HepG2 (cell line): ENCODE data around the gene TNMD. TPM values are rescaled to one million over a fixed set of nuclear protein-coding genes. Genes with fewer than 3 reads are reported as not detected.

Experiments used
- ATAC-seq: fragments of 200-7000 bp; cut with Tn5 transposase; 3 replicates; pipeline ENCODE4 v1.9.1; 2020; ENCODE audit warnings: mild to moderate bottlenecking, moderate library complexity
- BruUV-seq: library from RNA; stranded (reverse); fragments of 400-500 nt; replicated peaks from 2 replicates; lab custom pipeline; 2021; lab: Mats Ljungman, UMichigan
- CTCF ChIA-PET: fragments of 300-600 bp; formaldehyde crosslinking; extraction: SDS; loops from one replicate; lab custom pipeline; 2021; ENCODE audit warnings: low total read pairs, inconsistent platforms, low intra/inter-chr PET ratio; lab: Yijun Ruan, JAX
- POLR2A ChIA-PET: fragments of 350-600 bp; sonication (Branson Sonifier 250); formaldehyde crosslinking; loops from one replicate; lab custom pipeline; 2020; ENCODE audit warnings: antibody characterized with exemption, inconsistent platforms; lab: Yijun Ruan, JAX
- DNase-seq: peaks from one replicate; pipeline ENCODE4 v3.0.0-alpha.2; 2015; ENCODE audit warnings: low spot score
- FAIRE-seq: peaks from 3 replicates; lab custom pipeline; 2011; peaks lifted over from hg19 to GRCh38; lab: Jason Lieb, UNC
- H2AFZ ChIP-seq: one replicate; pipeline ENCODE4 v1.6.1; 2011; ENCODE audit warnings: low read length, inconsistent platforms
- H3K27ac ChIP-seq: fragments of 300-600 bp; 3 replicates; pipeline ENCODE4 v1.8.0; 2011; ENCODE audit warnings: mixed run types, mild to moderate bottlenecking, mixed read lengths, low read length, inconsistent platforms; ENCODE audit not compliant: insufficient read depth; ENCODE audit errors: extremely low read length
- H3K27me3 ChIP-seq, 2 experiments: fragments of 200-600 bp in 1 of 2; 2 replicates in 1 of 2; 3 replicates in 1 of 2; pipeline versions ENCODE4 v1.6.0 to v1.8.0; 2011; ENCODE audit warnings: low read length in 2 of 2, mild to moderate bottlenecking in 2 of 2, moderate library complexity in 2 of 2, inconsistent platforms in 1 of 2; ENCODE audit not compliant: insufficient read depth in 2 of 2, control insufficient read depth in 1 of 2
- H3K36me3 ChIP-seq, 2 experiments: fragments of 200-600 bp in 1 of 2; replicated peaks in 1 of 2; 2 replicates in 1 of 2; 3 replicates in 1 of 2; pipeline versions ENCODE4 v1.5.1 to v1.8.0; 2011; ENCODE audit warnings: low read length in 2 of 2, inconsistent platforms in 1 of 2; ENCODE audit not compliant: insufficient read depth in 2 of 2, control insufficient read depth in 1 of 2
- H3K4me1 ChIP-seq: 2 replicates; pipeline ENCODE4 v1.5.1; 2012; ENCODE audit warnings: low read length, inconsistent platforms; ENCODE audit not compliant: insufficient read depth
- H3K4me2 ChIP-seq: 2 replicates; pipeline ENCODE4 v1.6.0; 2011; ENCODE audit warnings: low read depth, low read length, inconsistent platforms
- H3K4me3 ChIP-seq, 3 experiments: fragments of 200-600 bp in 1 of 3; sonication (generic), shearing (Covaris generic) in 1 of 3; replicated peaks in 1 of 3; 2 replicates each; pipeline ENCODE4 v1.5.1; 2011 to 2016; ENCODE audit warnings: low read length in 3 of 3, inconsistent platforms in 2 of 3, low read depth in 2 of 3, mild to moderate bottlenecking in 2 of 3, control low read depth in 1 of 3, mixed read lengths in 1 of 3; ENCODE audit not compliant: insufficient read depth in 1 of 3
- H3K79me2 ChIP-seq: one replicate; pipeline ENCODE4 v1.6.1; 2011; ENCODE audit warnings: low read length, inconsistent platforms; ENCODE audit not compliant: insufficient read depth
- H3K9ac ChIP-seq: 2 replicates; pipeline ENCODE4 v1.6.0; 2011; ENCODE audit warnings: mild to moderate bottlenecking, low read depth, low read length, inconsistent platforms; ENCODE audit not compliant: insufficient read depth
- H3K9me3 ChIP-seq: 2 replicates; pipeline ENCODE4 v1.5.1; 2012; ENCODE audit warnings: mild to moderate bottlenecking, low read length
- H4K20me1 ChIP-seq: 2 replicates; pipeline ENCODE4 v1.6.0; 2011; ENCODE audit warnings: inconsistent platforms, mild to moderate bottlenecking, low read length, moderate library complexity; ENCODE audit not compliant: insufficient read depth
- CBFB ChIP-seq: sonication (generic); formaldehyde crosslinking; IDR thresholded peaks from 2 replicates; pipeline ENCODE4 v1.4.0; 2020; ENCODE audit warnings: missing genetic modification reagents
- GATA4 ChIP-seq: sonication (generic); IDR thresholded peaks from 2 replicates; pipeline ENCODE4 v1.6.1; 2016; ENCODE audit warnings: antibody characterized with exemption, low read depth, borderline replicate concordance
- HCFC1 ChIP-seq: fragments of 150-350 bp; IDR thresholded peaks from 2 replicates; pipeline ENCODE4 v1.6.1; 2014; ENCODE audit warnings: low read depth, low read length
- KAT8 ChIP-seq: IDR thresholded peaks from 2 replicates; pipeline ENCODE4 v1.6.1; 2016; ENCODE audit warnings: missing genetic modification reagents, missing compliant biosample characterization
- SMAD3 ChIP-seq: sonication (generic); formaldehyde crosslinking; IDR thresholded peaks from 2 replicates; pipeline ENCODE4 v1.4.0; 2020; ENCODE audit warnings: missing genetic modification reagents
- TOE1 ChIP-seq: sonication (generic); formaldehyde crosslinking; IDR thresholded peaks from 2 replicates; pipeline ENCODE4 v1.4.0; 2020; ENCODE audit warnings: mild to moderate bottlenecking, missing genetic modification reagents
- ZBTB38 ChIP-seq: sonication (generic); formaldehyde crosslinking; IDR thresholded peaks from 2 replicates; pipeline ENCODE4 v1.5.1; 2020; ENCODE audit warnings: mild to moderate bottlenecking, missing genetic modification reagents
- ZBTB49 ChIP-seq: sonication (generic); formaldehyde crosslinking; IDR thresholded peaks from 2 replicates; pipeline ENCODE4 v1.4.0; 2020; ENCODE audit warnings: missing genetic modification reagents, borderline replicate concordance
- ZC3H4 ChIP-seq: sonication (generic); formaldehyde crosslinking; IDR thresholded peaks from 2 replicates; pipeline ENCODE4 v1.4.0; 2020; ENCODE audit warnings: missing genetic modification reagents, borderline replicate concordance
- ZMAT5 ChIP-seq: sonication (generic); formaldehyde crosslinking; IDR thresholded peaks from 2 replicates; pipeline ENCODE4 v1.5.0; 2020; ENCODE audit warnings: mild to moderate bottlenecking, low read depth, missing genetic modification reagents, borderline replicate concordance
- ZMYM3 ChIP-seq: sonication (generic); formaldehyde crosslinking; IDR thresholded peaks from 2 replicates; pipeline ENCODE4 v1.5.1; 2020; ENCODE audit warnings: mild to moderate bottlenecking, missing genetic modification reagents
- ZNF451 ChIP-seq: sonication (generic); formaldehyde crosslinking; IDR thresholded peaks from 2 replicates; pipeline ENCODE4 v1.5.0; 2020; ENCODE audit warnings: mild to moderate bottlenecking, missing genetic modification reagents
- ZNF782 ChIP-seq: sonication (generic); formaldehyde crosslinking; IDR thresholded peaks from 2 replicates; pipeline ENCODE4 v1.4.0; 2020; ENCODE audit warnings: missing genetic modification reagents, mild to moderate bottlenecking, borderline replicate concordance
- ZNF792 ChIP-seq: IDR thresholded peaks from 2 replicates; pipeline ENCODE4 v1.6.1; 2016
- ZNF883 ChIP-seq: sonication (generic); formaldehyde crosslinking; IDR thresholded peaks from 2 replicates; pipeline ENCODE4 v1.5.1; 2020; ENCODE audit warnings: mild to moderate bottlenecking, missing genetic modification reagents; ENCODE audit errors: not compliant biosample characterization
- WGBS: methylation state at CpG from one replicate; pipeline ENCODE4 v1.1.6; 2017; ENCODE audit warnings: low lambda C conversion rate; 5-methylcytosine and 5-hydroxymethylcytosine counted together
- in situ Hi-C: cut with HindIII; loops from 2 replicates; pipeline ENCODE4 v1.10.0; 2017; ENCODE audit warnings: low pct_unique_long_range_greater_than_20kb; ENCODE audit not compliant: extremely low pct_ligation_motif_present
- intact Hi-C: fragments of 100-400 bp; cut with micrococcal nuclease; formaldehyde crosslinking; loops from one replicate; pipeline ENCODE4 v1.10.0; 2022; ENCODE audit not compliant: unreplicated experiment
- polyA plus RNA-seq, 8 experiments: library from polyadenylated mRNA; depleted of rRNA in 3 of 8; stranded (reverse) in 7 of 8; unstranded in 1 of 8; fragments of >200 nt; fragmentation: Illumina TruSeq in 4 of 8; extraction: Trizol in 4 of 8; gene quantifications; 2 replicates each; pipeline versions ENCODE4 v1.2.1 to v1.2.3, GENCODE V29; 2011 to 2016; ENCODE audit warnings: low read depth in 4 of 8, missing spikeins in 1 of 8, mixed read lengths in 1 of 8; ENCODE audit not compliant: insufficient read depth in 1 of 8
- total RNA-seq, 5 experiments: library from RNA; depleted of rRNA; stranded (reverse); fragments of >200 nt; fragmentation: Illumina TruSeq; extraction: Trizol; gene quantifications; 2 replicates each; pipeline ENCODE4 v1.2.3, GENCODE V29; 2016; ENCODE audit warnings: low read depth in 1 of 5
- TF ChIP-seq, protein P1 (sequence below): sonication (generic); formaldehyde crosslinking; IDR thresholded peaks from 2 replicates; pipeline ENCODE4 v1.5.1; 2020; ENCODE audit warnings: missing genetic modification reagents, mild to moderate bottlenecking, borderline replicate concordance

Gene TNMD
- total and polyA plus RNA-seq, 2 of the 13 experiments (the other 11 are each of a cell fraction or from before 2014, with no cell fraction given), result not detected

- Histone ChIP-seq H3K79me2 (no peaks in the 10 kb centered on the region), H2AFZ (no peak overlapping the region), H3K4me3 (no peak overlapping the region), H3K9me3 (no peaks in the 10 kb centered on the region), H3K36me3 (no peaks in the 10 kb centered on the region), H3K9ac (no peak overlapping the region), H3K4me2 (no peak overlapping the region)
- DNase-seq (no peak), FAIRE-seq (no peak)
- CTCF ChIA-PET, result no interaction called here
- BruUV-seq, result no TSS peak
- in situ Hi-C loops, result no loop called here
- intact Hi-C loops, result no loop called here
- no peak for TF ChIP-seq ZBTB49
- TF ChIP-seq ZMAT5, result no peak
- no peak for TF ChIP-seq ZNF782 (CRISPR knock-in tag)
- TF ChIP-seq TOE1 (CRISPR knock-in tag), result no peak
- TF ChIP-seq CBFB (CRISPR knock-in tag), result no peak
- TF ChIP-seq ZNF792 (CRISPR knock-in tag), result no peak
- TF ChIP-seq ZBTB38, result no peak
- TF ChIP-seq GATA4, result no peak
- TF ChIP-seq ZNF883 (CRISPR knock-in tag), result no peak
- TF ChIP-seq ZMYM3 (CRISPR knock-in tag), result no peak
- no peak for TF ChIP-seq KAT8 (CRISPR knock-in tag)
- TF ChIP-seq SMAD3 (CRISPR knock-in tag), result no peak
- TF ChIP-seq HCFC1, result no peak
- no peak for TF ChIP-seq ZC3H4
- TF ChIP-seq, protein P1, sequence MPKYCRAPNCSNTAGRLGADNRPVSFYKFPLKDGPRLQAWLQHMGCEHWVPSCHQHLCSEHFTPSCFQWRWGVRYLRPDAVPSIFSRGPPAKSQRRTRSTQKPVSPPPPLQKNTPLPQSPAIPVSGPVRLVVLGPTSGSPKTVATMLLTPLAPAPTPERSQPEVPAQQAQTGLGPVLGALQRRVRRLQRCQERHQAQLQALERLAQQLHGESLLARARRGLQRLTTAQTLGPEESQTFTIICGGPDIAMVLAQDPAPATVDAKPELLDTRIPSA, result no peak
- no peak for TF ChIP-seq ZNF451
- TF ChIP-seq, all 625 proteins: peak for 0
- no peaks in the 10 kb centered on the region for H4K20me1 ChIP-seq
- no peaks in the 10 kb centered on the region for H3K27me3 ChIP-seq
- H3K27ac ChIP-seq, result no peak overlapping the region
- POLR2A ChIA-PET, result no interaction called here
- H3K4me1 ChIP-seq, result no peaks in the 10 kb centered on the region
- WGBS, result 100% methylated on average over 1 of the region's 1 CpG
- no peak for ATAC-seq
Observed at GRCh38 chrX:100606753-100607152, 22.0 kb downstream of the TNMD start.
